GM21526 (cell line): ENCODE results near the gene NBEA.

ENCODE experiments used
- ATAC-seq: cut with Tn5 transposase; IDR thresholded peaks from one replicate; pipeline ENCODE4 v1.9.1; 2021; ENCODE audit warnings: moderate library complexity; ENCODE audit not compliant: unreplicated experiment, low FRiP score

NBEA gene

GRCh38 chr13:35483761-35484160, 541.7 kb downstream of the NBEA start:
- no peak for ATAC-seq

GRCh38 chr13:35484384-35484783, 542.3 kb downstream of the NBEA start:
- no peak for ATAC-seq

GRCh38 chr13:35485424-35485823, 543.4 kb downstream of the NBEA start:
- no peak for ATAC-seq

GRCh38 chr13:35489050-35489449, 547.0 kb downstream of the NBEA start:
- ATAC-seq = no peak

GRCh38 chr13:35496006-35496405, 553.9 kb downstream of the NBEA start:
- ATAC-seq = no peak

GRCh38 chr13:35496761-35497386, 554.8 kb downstream of the NBEA start:
- ATAC-seq = no peak

- ATAC-seq = no peak
Measured at GRCh38 chr13:35498231-35498630, 556.2 kb downstream of the NBEA start.

GRCh38 chr13:35499196-35499662, 557.2 kb downstream of the NBEA start:
- no peak for ATAC-seq

- no peak for ATAC-seq
Measured at GRCh38 chr13:35499676-35500075, 557.6 kb downstream of the NBEA start.

GRCh38 chr13:35500144-35500543, 558.1 kb downstream of the NBEA start:
- ATAC-seq = no peak

GRCh38 chr13:35501661-35502235, 559.7 kb downstream of the NBEA start:
- ATAC-seq = no peak

GRCh38 chr13:35502456-35502855, 560.4 kb downstream of the NBEA start:
- ATAC-seq = no peak

- no peak for ATAC-seq
Measured at GRCh38 chr13:35512271-35512920, 570.3 kb downstream of the NBEA start.

GRCh38 chr13:35514061-35514477, 572.0 kb downstream of the NBEA start:
- no peak for ATAC-seq

GRCh38 chr13:35514801-35515502, 572.9 kb downstream of the NBEA start:
- ATAC-seq = no peak

GRCh38 chr13:35518337-35518946, 576.4 kb downstream of the NBEA start:
- no peak for ATAC-seq

GRCh38 chr13:35524171-35524570, 582.1 kb downstream of the NBEA start:
- ATAC-seq = no peak

- ATAC-seq = no peak
Measured at GRCh38 chr13:35526577-35526976, 584.5 kb downstream of the NBEA start.

GRCh38 chr13:35527451-35527850, 585.4 kb downstream of the NBEA start:
- no peak for ATAC-seq

- ATAC-seq = no peak
Measured at GRCh38 chr13:35530147-35530546, 588.1 kb downstream of the NBEA start.

GRCh38 chr13:35530581-35530980, 588.5 kb downstream of the NBEA start:
- ATAC-seq = no peak
